ENCODE data around the gene SCGB1A1.

The SCGB1A1 gene

GRCh38 chr11:62398011-62398994 lies 20.5 kb upstream of the SCGB1A1 start:
- no peak for DNase-seq

DNA sequence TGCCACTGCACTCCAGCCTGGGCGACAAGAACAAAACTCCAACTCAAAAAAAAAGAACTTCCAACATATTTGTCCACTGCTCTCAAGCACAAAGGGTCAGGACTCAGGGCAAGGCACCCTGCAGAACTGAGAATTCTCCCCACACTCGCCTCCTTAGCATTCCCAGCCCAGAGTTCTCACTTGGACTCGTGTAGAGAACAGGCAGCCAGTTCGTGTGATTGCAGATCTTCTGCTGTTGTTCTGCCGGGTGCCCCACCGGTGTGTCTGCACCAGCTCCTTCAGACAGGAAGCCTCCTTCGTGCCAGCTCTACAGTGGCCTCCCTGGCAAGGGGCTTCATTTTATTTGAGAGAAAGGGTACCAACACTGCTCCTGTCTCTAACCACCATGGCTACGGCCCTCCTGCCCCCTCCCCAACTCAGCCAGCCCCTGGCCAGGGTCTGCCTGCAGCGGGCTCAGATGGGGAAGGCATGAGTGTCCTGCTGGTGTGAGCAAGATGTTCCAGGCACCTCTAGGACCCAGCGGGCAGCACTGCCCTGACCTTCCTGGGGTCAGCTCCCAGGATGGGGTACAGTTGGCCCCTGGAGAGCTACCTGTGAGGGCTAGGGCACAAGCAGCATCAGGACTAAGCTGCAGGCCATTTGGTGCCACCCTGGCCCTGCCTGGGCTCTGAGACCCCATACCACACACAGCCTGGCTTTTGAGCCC lies 19.5 kb upstream of the SCGB1A1 start:
- no peak for DNase-seq

DNA sequence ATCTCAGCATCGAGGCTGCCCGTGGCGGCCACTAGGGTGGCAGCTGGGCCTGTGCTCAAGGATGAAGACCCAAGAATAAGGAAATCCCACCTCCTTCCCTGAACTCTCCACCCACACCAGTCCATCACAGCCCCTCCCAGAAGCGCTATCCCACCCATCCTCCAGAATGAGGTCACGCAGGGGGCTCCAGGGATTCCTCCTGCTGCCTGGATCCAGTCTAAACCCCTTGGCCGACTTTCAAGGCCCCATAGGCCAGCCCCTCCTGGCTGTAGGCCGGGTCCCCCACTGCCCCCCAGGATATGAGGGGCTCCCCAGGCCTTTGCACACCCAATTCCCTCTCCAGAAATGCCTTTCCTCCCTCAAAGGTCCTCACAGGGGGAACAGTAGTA lies 19.0 kb upstream of the SCGB1A1 start:
- peak; percentile 89 for DNase-seq

DNA sequence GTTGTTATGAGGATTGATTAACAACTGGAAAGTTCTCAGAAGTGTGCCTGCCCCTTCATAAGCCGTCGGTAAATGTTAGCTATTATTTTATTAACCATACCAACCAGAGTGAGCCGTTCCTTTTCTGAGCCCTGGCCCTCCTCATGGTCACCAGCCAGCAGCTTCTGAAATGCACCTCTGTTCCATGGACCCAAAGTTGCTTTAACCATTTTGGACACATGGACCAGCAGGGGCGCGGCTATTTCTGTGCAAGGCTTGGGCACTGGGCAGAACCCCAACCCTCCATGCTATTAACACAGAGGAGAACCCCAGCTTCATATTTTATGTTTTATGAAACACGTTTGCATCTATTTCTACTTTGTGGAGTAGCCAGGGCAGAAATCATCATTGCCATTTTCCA lies 18.6 kb upstream of the SCGB1A1 start:
- DNase-seq = no peak

DNA sequence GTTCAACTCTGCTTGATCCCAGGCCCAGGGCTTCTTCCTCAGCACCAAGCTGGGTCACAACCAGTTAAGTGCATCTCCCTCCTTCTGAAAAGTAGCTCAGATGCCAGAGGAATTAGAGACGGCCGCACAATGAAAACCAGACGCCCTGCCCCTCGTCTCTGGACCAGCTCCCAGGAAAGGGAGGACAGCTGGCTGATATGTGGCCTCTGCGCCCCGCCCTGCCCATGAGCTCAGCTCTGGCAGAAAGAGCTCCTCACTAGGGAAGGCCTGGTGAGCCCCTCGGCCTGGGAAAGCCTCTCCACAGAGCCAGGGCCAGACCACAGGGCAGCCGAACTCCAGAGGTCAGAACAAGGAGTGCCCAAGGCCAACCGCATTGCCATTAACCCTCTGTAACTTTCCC lies 18.1 kb upstream of the SCGB1A1 start:
- DNase-seq = peak; percentile 94

DNA sequence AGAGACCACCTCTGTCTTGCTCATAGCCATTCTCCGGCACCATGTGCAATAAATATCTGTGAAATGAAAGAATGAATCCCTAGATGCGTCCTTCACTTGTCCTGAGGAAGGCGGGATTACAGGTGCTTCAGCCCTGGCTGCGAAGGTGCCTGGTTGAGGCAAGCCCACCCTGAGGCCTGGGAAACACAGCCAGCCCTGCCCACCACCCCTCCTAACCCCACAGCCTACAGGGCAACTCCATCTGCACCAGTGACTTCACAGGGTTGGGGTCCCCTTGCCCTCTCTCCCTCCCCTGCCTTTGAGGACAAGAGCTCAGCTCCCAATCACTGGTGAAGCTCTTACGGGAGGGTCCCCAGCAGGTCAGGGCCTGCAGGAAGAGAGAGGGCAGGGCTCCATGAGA lies 17.5 kb upstream of the SCGB1A1 start:
- no peak for DNase-seq

DNA sequence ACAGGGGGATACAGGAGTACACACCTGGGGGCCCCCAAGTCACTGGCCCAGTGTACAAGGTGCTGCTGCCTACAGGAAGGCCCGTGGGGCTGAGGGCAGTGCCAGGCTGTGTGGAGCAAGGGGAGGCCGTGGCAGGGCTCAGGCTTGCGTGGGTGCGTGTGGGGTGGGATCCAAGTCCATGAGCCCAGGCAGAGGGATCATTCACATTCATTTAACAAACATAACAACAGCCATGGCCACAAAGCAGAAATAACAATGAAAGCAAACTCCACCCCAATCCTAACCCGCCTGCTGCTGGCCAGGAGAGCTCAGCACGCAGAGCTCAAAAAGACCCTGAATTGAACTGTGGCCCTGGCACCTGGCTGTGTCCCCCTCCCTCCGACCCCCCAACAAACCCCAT lies 17.0 kb upstream of the SCGB1A1 start:
- DNase-seq = no peak

- DNase-seq = peak; percentile 54
These were observed 16.4 kb upstream of the SCGB1A1 start for GRCh38 chr11:62402226-62402959.

DNA sequence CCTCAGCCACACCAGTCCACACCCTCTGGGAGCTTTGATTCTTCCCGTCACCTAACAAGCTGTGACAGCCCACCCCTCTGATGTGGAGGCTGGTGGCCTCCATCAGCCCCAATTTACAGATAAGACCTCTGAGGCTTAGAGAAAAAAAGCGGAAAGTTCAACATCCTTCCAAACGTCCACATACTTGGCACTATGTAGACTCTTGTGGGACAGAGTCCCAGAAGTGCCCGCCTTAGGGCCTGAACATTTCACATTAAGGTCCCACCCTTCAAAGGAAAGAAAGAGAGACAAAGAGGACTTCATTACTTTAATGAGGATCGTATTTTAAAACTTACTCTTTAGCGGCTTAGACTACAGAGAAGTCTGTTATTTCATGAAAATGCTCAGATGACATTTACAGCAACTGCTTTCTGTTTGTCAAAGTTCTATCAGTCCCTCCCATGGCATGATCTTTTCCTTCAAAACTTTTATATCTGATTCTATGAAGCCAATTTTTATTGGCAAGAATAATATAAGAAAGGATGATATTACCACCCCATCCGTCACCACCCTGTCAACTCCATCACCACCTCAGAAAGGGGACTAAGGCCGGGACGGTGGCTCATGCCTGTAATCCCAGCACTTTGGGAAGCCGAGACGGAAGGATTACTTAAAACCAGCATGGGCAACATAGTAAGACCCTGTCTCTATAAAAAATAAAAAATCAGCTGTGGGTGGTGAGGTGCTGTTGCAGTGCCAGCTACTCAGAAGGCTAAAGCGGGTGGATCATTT lies 15.7 kb upstream of the SCGB1A1 start:
- no peak for DNase-seq

DNA sequence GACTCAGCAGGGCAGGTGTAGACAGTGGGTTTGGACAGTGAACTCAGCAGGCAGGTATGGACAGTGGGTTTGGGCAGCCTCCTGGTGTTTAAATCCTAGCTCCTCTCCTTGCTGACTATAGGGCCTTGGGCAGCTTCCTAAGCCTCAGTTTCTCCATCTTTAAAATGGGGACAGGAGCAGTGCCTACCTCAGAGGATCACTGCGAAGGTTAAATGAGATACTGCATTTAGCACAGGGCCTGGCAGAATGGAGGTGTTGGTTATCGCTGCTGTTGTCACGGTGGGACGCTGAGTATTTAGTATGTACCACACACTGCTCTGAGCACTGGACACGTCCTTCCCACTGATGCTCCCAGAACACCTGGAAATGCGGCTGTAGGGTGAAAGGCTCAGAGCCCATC lies 14.4 kb upstream of the SCGB1A1 start:
- no peak for DNase-seq

DNA sequence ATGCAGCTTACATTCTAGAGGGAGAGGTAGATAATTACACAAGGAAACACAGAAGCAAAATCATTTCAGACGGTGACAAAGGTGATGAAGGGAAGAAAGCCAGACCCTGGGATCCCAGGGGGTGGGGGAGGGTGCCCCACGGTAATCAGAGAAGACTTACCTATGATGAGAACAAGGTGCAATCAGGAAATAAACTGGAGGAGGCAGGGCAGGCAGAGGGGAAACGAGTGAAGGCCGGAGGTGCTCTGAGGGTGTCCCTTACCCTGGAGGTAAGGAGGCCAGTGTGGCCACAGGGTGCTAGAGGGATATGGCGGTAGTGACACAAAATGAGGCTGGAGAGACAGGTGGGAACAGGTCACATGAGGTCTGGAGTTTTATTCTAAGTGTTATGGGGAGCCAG lies 13.9 kb upstream of the SCGB1A1 start:
- DNase-seq = no peak

DNA sequence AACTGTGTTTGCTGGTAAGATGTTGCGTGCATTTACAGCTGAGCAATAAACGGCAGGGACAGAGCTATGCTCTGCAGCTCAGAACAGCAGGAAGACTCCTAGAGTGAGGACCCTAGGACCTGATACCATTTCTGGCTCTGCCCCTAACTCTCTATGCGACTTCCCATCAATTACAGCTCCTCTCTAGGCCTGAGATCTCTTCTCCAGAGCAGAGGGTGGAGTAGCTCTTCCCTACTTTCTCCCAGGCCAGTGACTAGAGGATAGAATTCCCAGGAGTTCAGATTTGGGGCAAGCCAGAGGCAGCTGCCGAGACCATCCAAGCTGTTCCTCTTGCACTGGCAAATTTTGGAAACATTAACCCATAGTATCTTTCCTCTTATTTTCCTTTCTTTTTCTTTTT lies 12.8 kb upstream of the SCGB1A1 start:
- DNase-seq = no peak

DNA sequence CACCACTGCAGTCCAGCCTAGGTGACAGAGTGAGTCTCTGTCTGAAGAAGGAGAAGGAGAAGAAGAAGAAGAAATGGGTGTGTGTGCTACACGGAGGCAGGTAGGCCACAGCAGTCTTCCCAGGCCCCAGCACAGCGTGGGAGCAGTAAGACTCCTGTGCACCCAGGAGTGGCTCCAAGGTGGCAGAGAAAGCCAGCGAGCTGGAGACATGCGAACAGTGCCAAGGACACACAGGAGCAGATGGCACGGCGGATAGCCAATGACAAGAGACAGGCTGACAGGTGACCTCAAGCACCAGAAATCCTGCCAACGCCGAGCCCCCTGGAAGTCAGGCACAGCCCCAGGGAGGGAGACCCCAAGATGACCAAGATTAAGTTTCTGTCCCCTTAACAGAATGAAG lies 9.0 kb upstream of the SCGB1A1 start:
- no peak for DNase-seq

DNA sequence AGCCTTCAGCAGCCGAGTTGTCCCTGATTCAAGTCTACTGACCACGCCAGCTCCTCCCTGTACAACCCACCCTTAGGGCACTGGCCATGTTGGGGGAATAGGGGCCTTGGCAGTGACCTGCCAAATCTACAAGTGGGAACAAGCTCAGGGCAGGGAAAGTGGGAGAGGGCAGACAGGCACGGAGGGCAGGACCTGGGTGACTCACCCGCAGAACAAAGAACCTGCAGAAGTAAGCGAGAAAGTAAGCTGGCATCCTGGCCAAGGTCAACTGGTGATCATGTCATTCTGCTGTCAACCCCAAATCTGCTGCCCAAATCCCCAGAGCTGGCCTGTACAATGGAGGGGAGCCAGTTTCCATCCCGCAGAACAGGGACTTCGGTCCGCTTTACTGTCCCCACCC lies 7.9 kb upstream of the SCGB1A1 start:
- DNase-seq = no peak

DNA sequence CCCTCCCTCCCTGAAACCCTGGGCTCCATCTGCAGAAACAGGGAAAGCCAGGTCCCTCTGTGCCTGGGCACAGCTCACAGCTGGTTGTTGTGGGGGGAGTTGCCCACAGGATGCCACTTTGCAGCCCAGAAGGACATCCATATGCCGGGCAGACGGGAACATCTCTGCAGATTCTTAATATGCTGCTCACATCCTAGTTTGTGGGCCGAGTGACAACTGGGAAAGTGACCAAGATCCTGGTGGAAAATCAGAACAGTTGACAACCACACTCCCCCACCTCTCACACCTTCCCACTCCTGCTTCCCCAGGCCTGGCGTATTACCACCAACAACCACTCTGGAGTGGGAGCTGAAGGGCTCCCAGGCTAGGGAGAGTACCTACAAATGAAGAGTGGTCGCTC lies 7.3 kb upstream of the SCGB1A1 start:
- no peak for DNase-seq

DNA sequence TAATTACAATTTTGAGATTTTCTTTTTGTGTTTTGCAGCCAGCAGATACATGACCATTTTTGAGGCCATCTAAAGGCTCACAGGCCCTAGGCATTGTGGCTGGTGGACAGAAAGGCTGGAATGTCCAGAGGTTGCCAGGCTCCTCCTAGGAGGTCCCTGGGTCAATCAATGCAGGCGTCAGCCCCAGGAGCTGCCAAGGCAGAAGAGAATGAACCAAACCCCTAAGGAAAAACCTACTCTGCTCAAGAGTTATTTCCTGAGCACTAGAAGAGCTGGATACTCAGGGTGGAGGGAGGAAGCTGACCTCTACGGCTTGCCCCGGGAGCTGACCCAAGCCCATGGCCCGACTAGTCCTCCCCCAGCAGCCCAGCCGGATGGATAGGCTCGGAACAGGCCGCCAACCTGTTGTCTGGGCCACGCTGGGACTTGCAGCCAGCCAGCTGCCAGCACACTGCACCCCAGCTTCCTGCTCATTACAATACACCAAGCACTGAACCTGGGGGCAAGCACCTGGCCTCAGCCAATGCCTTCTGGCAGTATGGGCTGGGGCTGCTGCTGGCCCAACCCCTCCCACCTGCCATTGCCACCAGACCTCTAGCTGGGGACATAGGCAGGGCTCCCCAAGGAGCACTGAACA lies 5.7 kb upstream of the SCGB1A1 start:
- DNase-seq = no peak

DNA sequence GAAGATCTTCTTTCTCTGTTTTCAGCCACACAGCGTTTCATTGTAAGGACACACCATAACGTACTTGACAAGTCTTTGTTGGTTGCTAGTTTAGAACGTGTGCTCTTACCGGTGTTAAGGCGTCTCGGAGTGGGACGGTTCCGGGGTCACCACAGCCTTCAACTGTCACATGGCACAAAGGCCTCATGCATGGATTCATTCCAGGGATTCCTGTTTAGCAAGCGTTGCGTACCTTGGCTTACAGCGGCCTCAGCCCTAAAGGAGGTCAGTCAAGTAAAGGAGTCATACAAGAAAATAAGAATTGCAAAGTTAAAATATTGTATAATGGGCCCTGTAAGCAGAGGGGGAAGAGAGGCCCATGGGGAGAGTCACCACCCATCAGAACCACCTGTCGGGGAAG lies 2.2 kb upstream of the SCGB1A1 start:
- no peak for DNase-seq

- DNase-seq = no peak
These were observed 697 bp upstream of the SCGB1A1 start for GRCh38 chr11:62418136-62418535.

GRCh38 chr11:62419314-62419929 lies 589 bp downstream of the SCGB1A1 start:
- no peak for DNase-seq

DNA sequence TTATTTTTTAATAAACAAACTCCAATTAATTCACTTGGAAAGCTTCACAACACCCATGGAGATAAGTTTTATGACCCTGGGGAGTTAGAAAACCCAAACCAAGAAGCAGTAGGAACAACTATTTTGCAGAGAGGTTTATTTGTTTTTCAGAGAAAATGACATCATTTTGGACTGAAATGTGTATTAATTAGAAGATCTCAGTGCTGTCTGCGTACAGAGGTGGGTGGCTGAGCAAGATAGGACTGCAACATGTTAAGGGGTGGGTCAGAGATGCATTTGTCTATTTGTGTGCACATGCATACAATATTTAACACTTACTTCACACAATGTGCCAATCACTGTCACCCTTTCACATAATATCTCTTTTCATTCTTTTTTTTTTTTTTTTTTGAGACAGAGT lies 1.1 kb downstream of the SCGB1A1 start:
- no peak for DNase-seq

DNA sequence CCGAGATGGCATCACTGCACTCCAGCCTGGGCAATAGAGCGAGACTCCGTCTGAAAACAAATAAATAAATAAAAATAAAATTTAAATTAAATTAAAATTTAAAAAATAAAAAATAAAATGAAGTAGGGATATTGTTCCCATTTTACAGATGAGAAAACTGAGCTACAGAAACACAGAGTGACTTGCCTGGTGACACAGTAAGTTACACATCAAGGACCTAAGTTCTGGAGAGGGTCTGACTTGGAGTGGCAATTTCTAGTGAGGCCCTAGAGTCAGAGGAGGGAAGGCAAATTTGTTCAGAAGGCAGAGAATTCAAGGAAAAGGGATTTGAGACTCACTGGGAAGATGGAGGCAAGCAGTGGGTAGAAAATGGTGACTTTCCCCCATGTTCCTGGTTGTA lies 2.0 kb downstream of the SCGB1A1 start:
- DNase-seq = no peak

DNA sequence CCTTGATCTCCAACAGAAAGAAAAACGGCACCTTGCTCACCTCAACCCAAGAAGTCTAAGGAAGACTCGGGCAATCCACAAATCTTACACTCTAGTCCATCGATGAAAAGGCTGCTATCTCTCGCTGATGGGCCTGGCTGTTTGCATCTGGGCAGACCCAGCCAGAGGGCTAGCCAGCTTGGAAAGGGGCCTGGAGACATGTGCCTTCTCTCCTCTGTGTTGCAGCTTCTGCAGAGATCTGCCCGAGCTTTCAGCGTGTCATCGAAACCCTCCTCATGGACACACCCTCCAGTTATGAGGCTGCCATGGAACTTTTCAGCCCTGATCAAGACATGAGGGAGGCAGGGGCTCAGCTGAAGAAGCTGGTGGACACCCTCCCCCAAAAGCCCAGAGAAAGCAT lies 3.2 kb downstream of the SCGB1A1 start:
- DNase-seq = no peak

Data from left hindlimb (tissue), 1 donor.